WERI-Rb-1 (cell line): ENCODE data around the gene USP2.

Source experiments
- DNase-seq: peaks from one replicate; pipeline ENCODE4 v3.0.0-alpha.2; 2020
- H3K27ac ChIP-seq: fragments of 250-450 bp; sonication (Bioruptor Pico); 2 replicates; pipeline ENCODE4 v1.5.1; 2020; ENCODE audit warnings: mild to moderate bottlenecking, moderate library complexity
- H3K27me3 ChIP-seq: fragments of 250-450 bp; sonication (Bioruptor Pico); 2 replicates; pipeline ENCODE4 v1.5.1; 2021; ENCODE audit warnings: mild to moderate bottlenecking, low read depth, moderate library complexity; ENCODE audit not compliant: insufficient read depth, severe bottlenecking
- H3K36me3 ChIP-seq: fragments of 250-450 bp; sonication (Bioruptor Pico); 2 replicates; pipeline ENCODE4 v1.5.1; 2020; ENCODE audit warnings: mild to moderate bottlenecking, moderate library complexity
- H3K4me3 ChIP-seq: 2 replicates; pipeline ENCODE4 v1.5.1; 2011; ENCODE audit warnings: low read depth, mild to moderate bottlenecking, control low read depth, low read length
- H3K9me3 ChIP-seq: fragments of 250-450 bp; sonication (Bioruptor Pico); 2 replicates; pipeline ENCODE4 v1.5.1; 2021; ENCODE audit warnings: mild to moderate bottlenecking, moderate library complexity; ENCODE audit not compliant: severe bottlenecking
- TF ChIP-seq, protein P1 (sequence below): IDR thresholded peaks from 2 replicates; pipeline ENCODE4 v1.5.1; 2011; ENCODE audit warnings: low read depth, mild to moderate bottlenecking, control low read depth, inconsistent platforms, low read length

USP2 gene

DNA sequence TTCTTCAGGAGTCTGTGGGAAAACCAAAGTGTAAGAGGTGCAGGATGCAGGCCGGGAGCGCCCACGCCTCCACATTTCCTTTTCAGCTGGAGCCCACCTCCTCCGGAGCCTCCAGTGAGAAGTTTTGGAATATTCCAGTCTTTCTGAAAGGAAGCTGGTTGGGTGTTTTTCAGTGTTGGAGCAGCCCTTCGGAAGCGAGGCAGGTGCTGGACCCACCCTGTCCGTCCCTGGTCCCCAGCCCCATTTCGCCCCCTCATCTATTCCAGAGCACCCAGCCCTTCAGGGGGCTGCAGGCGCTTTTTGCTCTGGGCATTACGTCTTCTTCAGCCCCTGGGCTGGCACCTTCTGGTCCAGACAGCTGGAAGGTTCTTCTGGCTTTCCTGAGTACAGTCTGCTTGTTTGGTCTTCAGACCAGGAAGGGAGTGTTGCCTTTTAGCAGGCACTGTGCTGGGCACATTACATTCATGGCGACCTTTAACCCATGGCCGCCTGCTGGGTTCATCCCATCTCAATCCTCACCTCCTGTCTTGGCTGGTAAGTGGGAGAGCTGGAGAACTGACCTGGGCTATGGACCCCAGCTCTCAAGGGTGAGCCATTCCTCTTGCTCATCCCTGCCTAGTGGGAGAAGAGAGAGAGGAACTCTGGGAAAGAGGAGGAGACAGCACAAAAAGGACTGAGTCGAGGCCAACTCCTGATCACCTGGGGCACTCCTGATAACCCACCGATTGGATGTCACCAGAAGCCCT is 42.2 kb upstream of the USP2 start:
- TF ChIP-seq, protein P1, sequence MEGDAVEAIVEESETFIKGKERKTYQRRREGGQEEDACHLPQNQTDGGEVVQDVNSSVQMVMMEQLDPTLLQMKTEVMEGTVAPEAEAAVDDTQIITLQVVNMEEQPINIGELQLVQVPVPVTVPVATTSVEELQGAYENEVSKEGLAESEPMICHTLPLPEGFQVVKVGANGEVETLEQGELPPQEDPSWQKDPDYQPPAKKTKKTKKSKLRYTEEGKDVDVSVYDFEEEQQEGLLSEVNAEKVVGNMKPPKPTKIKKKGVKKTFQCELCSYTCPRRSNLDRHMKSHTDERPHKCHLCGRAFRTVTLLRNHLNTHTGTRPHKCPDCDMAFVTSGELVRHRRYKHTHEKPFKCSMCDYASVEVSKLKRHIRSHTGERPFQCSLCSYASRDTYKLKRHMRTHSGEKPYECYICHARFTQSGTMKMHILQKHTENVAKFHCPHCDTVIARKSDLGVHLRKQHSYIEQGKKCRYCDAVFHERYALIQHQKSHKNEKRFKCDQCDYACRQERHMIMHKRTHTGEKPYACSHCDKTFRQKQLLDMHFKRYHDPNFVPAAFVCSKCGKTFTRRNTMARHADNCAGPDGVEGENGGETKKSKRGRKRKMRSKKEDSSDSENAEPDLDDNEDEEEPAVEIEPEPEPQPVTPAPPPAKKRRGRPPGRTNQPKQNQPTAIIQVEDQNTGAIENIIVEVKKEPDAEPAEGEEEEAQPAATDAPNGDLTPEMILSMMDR = no peak
- Histone ChIP-seq H3K36me3 (no peaks in the 10 kb centered on the region), H3K9me3 (no peaks in the 10 kb centered on the region), H3K4me3 (no peak overlapping the region), H3K27ac (no peak overlapping the region), H3K27me3 (no peaks in the 10 kb centered on the region)
- no peak for DNase-seq

DNA sequence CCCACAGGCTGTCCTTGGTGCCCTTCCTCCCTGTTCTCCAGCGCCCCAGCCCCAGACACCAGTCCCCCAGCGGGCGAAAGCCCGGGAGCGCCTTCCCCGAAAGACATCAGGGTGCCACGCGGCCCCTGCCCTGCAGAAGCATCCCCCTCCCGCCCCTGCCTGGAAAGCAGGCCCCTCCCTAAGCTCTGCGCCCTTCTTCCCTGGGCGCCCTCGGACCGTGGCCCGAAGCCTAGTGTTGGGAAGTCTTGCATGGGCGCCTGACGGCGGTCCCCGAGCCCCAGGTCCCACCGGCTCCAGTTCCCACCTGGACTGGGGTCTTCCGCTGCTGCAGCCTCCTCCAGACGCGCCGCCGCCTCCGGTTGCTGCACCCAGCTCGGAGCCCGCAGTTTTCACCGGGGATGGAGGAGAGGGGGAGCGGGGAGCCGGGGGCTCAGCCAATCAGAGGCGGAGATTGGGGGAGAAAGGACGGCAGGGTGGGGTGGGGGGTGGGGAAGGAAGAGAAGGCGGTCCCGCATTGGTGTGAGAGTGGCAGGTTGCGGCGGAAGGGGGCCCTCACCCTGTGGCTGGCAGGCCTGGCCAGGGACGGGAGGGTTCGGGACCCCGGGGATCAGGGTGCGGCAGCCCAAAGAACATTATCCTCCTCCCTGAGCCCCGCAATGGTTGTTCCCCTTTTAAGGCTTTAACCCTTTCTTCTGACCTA is 41.5 kb upstream of the USP2 start, which contains the start of gene THY1:
THY1 (minus strand) TSS at position 364 of the 700 bp plus-strand sequence. CDS start 2,267 bp downstream, outside the sequence.
- TF ChIP-seq, protein P1 = no peak
- no peaks in the 10 kb centered on the region for H3K36me3 ChIP-seq
- no peak within 1 kb of the TSS for H3K27ac ChIP-seq
- H3K27me3 ChIP-seq = no peaks in the 10 kb centered on the region
- no peak for DNase-seq
- peak within 1 kb of the TSS; percentile 50 for H3K4me3 ChIP-seq
- H3K9me3 ChIP-seq = no peaks in the 10 kb centered on the region

DNA sequence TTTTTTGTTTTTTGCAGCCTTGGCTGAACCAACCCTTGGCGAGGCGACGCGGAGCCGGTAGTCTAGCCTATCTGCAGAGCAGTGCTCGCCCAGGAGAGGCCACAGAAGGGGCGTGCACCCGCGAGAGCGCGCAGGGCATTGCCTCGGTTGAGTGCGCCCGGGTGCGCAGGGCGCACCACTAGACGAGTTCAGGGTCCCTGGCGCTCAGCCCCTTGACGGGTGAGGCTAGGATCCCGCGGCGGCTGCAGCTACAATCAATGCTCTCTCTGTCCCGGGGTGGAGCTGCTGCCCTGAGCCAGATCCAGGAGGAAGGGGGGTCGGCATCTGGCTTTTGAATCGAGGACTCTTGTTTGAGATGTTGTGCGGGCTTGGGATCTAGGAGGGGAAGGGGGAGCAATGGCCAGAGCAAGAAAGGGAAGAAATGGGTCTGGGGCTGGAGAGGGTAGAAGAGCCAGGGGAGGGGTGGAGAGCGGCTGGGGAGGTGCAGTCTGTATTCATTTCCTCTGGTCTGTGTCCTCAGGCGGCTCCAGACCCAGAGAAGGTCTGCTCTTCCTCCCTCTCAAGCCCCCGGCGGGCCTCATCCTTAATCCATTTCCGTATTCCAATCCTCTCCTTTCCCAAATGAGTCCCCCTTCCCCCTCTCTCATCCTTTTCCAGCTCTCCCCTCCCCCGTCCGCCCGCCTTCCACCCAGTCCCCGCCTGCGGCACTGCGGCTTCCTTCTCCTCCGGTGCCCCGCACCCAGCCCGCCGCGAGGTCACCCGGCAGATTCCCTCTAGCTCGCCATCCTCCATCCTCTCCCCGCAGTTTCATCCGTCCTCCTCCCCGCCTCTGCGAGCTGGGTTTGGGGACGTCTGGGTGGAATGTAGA is 40.7 kb upstream of the USP2 start:
- Histone ChIP-seq H3K27me3 (no peaks in the 10 kb centered on the region), H3K27ac (no peak overlapping the region), H3K9me3 (no peaks in the 10 kb centered on the region), H3K36me3 (no peaks in the 10 kb centered on the region), H3K4me3 (peak overlapping the region; percentile 50)
- peak; percentile 60 for DNase-seq
- TF ChIP-seq, protein P1 = no peak

DNA sequence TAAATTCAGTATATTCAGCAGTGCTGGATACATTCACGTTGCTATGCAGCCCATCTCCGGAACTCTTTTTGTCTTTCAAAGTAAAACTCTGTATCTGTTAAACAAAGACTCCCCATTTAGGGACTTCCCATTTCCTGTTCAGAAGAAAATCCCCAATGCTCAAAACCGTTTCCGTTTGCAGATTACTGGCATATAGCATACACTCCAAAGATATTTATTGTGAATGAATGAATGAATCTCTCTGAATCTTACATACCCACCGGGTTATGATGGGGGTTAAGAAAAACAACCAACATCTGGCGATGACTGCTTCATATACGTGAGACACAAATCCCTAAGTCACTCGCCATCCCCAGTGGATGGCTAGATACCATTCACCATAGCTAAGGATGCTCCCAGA is 39.9 kb upstream of the USP2 start:
- H3K27ac ChIP-seq = no peak overlapping the region
- no peaks in the 10 kb centered on the region for H3K27me3 ChIP-seq

DNA sequence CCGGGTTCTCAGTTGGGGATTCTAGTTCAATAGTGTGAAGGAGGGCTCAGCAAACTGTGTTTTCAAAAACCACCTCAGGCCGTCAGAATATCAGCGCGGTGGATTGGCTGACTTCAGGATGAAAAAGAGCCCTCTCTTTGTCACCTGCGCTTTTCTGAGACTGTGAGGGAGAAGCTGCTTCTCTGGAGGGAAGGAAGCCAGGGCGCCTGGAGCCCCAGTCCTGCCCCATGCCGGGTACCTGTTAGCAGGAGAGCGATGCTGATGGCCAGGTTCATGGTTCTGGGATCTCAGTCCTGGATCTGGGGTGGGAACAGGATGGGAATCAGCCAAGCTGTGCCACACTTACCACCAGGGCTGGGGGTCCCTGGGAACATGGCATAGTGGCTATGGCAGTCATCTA is 39.1 kb upstream of the USP2 start:
- Histone ChIP-seq H3K27ac (no peak overlapping the region), H3K27me3 (no peaks in the 10 kb centered on the region), H3K4me3 (no peak overlapping the region), H3K9me3 (no peaks in the 10 kb centered on the region), H3K36me3 (no peaks in the 10 kb centered on the region)
- TF ChIP-seq, protein P1 = no peak
- no peak for DNase-seq

More for the DNA sequence above, 39.9 kb upstream of the USP2 start:
- Histone ChIP-seq H3K36me3 (no peaks in the 10 kb centered on the region), H3K4me3 (peak overlapping the region; percentile 50), H3K9me3 (no peaks in the 10 kb centered on the region)
- DNase-seq = no peak
- TF ChIP-seq, protein P1 = no peak
